GM21723 (cell line): ENCODE results near the gene VSIR.
A peak's percentile ranks its signal among the peaks of the same experiment; 100 is the strongest.

Source experiments
- ATAC-seq: cut with Tn5 transposase; IDR thresholded peaks from one replicate; pipeline ENCODE4 v1.9.1; 2021; ENCODE audit warnings: mild to moderate bottlenecking, moderate library complexity; ENCODE audit not compliant: unreplicated experiment

VSIR gene

DNA sequence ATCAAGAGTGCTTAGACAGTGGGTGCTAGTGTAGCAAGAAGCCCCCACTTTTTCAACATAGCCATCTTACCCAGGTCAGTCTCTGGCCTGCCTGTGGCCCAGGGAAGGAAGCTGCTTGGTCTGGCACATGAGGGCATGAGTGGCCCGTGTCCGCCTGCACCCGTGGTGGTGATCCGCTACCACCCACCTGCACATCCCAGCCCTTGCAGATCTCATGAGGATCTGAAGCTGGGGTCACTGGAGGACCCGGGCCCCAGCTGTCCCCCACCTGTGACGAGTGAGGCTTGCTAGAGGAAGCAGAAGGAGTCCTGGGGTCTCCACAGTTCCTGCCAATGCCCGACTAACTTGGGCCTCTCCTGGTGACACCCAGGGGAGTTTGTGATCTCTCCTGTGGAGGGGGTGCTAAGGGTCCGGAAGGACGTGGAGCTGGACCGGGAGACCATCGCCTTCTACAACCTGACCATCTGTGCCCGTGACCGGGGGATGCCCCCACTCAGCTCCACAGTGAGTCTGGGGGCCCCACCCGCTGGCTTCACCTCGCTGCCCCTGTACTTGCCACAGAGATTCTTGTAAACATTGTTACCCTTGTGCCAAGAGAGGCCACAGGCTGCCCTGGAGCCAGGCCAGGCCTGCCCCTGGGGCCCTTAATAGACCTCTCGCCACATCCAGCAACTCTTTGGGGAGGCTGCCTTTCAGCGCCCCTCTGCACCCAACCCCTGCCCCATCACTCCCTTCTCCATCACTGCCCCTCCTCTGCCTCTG lies 10.8 kb upstream of the VSIR start:
- no peak for ATAC-seq

DNA sequence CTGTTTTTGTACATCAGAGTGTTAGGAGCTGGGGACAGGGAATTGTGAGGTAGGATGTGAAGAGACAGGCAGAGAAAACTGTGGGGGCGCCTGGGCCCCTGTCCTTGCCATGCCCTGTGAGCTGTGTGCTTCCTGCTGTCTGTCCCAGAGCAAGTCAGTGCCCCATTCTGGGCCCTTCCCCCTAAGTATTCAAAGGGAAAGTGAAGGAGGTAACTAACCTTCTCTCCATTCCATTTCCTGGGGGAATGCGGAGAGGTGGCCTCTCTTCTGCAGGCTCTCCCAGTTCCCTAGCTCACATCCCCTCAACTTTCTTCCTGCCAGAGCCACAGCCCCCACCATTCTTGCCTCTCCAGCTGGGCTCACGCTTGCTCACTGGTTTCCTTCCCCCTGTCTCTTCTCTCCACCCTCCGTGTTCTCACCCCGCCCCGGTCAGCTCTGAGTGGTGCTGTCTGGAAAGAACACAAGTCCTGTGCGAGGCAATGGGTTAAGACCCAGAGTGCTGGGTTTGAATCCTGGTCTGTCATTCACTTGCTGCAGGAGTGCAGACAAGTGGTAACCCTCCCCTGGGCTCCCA lies 9.7 kb upstream of the VSIR start:
- ATAC-seq = no peak

DNA sequence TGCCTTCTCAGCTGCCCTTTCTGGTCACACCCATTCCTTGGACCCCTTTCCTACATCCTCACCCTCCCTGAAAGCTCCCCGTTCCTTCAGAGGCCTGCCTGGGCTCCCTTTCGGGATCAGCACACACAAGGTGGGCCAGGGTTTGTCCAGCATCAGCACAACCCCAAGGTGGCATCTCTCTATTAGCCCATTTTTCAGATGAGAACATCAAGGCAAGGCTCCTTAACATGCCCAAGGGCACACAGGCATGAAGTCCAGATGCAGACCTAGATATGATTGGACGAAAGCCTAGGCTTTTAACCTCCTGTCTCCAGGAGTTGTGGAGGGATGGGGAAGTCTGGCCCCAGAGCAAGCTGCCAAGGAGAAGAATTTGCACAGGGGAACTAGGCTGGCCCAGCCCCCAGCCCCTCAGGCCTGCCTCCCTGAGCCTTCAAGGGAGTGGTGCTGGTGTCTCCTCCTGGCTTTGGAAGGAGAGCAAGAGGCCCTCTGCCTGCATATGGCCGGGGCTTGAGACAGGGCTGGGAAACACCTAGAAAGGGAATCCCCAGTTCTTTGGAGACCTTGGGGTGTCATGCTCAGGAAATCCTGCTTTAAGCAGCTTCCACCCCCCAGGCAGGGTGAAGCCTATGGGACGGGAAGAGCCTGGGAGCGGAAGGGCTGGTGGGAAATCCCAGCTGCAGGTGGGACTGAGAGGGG lies 9.0 kb upstream of the VSIR start:
- ATAC-seq = no peak

DNA sequence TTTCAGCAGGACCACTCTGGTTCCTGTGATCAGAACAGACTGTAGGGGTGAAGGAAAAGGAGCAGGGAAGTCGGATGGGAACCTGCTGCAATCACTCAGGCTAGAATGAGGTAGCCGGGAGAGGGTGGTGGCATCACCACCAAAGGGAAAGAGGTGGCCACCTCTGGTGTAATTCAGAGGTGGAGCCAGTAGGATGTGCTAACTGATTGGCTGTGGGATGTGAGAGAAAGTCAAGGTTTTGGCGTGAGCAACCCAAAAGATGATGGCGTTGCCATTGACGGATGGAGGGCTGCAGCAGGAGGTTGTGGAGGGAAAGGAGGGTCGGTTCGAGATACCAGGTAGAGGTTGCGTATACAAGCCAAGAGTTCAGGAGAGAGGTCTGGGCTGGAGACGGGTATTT lies 7.4 kb upstream of the VSIR start:
- ATAC-seq = no peak

DNA sequence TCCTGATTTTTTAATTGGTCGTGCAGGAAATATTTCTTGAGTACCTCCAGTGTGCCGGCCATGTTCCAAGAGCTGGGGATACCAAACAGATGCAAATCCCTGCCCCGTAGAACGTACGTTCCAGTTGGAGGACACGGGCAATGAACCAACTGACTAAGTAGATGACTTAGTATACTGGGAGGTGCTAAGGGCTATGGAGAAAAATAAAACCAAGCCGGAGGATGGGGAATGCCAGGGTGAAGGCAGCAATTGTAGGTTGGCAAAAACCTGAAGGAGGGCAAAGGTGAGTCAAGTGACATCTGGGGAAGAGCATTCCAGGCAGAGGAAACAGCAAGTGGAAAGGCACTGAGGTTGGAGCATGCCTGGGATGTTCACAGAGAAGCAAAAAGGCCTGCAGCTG lies 6.8 kb upstream of the VSIR start:
- no peak for ATAC-seq

DNA sequence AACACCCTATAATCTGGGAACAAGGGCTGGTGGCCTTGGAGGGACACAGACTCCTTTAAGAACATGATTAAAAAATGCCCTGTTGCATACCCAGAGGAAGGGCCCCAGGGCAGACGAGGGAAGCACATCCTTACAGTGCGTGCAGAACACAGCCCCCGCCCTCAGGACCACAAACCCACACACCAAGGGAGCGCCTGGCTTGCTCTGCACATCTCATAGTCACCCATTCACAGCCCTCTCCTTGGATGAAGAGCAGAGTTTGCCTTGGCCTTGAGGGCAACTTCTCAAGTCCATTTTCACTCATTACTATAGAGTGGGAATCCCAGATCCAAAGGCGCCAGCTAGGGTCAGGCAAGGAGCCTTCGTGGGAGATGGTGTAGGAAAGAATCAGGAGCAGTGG lies 6.3 kb upstream of the VSIR start:
- no peak for ATAC-seq

DNA sequence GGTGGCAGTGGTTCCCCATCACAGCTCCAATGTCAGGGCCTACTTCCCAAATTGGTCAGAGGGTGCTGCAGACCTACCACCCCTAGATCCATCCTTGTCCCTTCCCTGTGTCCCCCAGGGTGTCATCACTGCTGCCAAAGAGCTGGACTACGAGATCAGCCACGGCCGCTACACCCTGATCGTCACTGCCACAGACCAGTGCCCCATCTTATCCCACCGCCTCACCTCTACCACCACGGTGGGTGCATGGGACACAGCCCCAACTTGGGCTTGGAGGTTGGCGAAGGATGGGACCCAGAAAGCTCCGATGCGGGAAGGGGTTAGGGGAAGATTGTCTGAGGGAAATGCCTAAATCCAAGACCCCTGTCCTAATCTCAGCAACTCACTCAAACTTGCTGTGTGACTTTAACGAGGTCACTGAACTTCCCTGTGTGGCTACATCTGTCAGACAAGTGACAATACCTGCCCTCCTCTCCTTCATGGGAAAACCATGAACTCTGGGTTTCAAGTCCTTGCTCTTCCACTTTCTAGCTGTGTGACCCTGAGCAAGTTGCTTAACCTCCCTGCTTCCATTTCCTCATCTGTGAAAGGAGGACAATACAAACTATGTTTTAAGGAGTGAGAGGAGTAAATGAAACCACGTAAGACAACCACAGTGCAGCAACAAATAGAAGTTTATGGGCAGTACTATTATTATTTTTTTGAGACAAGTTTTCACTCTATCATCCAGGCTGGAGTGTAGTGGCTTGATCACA lies 4.9 kb upstream of the VSIR start:
- ATAC-seq = no peak

DNA sequence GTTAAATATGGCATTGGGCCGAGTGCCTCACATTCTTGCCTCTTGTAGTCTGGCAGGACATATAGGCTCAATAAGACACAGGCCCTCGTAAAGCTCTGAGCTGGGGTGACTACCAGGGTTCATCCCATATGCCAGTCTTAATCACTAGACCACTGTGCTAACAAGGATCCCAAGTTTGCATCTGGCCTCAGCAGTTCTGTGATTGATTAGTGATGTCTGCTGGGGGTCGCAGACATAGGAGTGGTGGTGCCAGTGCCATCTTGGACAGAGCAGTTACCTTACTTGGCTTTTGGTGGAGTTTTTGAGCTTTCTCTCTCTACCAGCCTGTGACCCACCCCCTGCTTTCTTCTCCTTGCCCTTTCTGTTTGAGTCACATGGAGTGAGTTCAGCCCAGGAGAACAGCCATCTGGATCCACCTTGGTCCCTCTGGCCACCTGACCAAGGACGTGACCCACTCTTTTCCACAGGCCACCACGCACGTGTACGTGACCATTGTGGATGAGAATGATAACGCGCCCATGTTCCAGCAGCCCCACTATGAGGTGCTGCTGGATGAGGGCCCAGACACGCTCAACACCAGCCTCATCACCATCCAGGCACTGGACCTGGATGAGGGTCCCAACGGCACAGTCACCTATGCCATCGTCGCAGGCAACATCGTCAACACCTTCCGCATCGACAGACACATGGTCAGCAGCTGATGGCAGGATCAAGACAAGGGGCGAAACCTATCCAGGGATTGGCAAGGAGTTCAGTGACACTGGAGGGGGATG lies 4.1 kb upstream of the VSIR start:
- ATAC-seq = no peak

DNA sequence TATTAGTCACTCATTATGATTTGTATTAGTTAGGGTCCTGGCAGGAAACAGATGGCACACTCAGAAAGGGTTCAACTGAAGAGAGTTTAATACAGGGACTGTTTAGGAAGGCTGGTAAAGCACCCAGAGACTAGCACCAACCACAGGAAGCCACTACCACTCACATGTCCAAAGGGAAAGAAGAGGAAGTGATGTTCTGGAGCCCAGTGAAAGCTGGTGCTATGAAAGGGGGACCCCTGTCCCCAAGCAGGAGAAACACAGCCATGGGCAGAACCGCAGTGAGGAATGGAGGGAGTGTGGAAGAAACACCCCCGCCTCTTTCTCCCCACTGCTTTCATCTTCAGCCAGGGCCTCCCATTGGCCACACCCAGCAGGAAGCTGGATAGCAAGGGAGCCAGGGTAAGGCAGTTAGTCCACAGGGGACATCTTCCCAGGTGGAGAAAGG lies 3.2 kb upstream of the VSIR start:
- ATAC-seq = no peak

DNA sequence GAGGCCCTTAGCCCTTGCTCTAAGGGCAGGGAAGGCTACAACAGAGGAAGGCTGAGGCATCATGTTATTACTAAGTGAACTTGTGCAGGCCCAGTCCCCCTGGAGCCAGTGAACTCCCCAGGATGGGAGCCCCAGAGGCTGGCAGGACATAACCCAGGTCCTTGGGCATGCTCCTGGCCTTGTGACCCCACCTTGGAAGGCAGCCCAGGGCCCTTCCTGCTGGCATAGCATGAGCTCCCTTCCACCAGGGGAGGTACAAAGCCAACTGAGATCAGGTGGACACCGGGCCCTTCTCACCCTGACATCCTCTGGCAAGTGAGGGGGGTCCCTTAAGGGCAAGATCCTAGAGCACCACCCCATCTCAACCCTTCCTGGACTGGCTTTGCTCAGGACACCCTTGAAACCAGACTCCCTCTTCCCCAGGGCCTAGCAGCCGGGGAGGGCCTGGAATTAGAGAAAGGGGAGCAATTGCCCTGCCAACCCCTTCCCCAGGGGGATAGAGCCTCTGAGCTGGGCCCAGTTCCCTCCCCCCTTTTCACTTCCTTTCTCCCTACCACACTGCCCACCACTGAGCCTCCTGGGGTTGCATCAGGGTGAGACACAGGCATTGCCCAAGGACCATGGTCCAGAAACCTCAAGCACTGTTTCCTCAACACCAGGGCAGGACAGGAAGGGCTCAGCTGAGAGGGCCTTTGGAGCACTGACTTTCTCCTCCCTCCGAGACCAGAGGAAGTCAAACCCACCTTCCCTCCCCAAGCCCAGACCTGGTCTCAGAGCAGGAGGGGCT lies 1.8 kb upstream of the VSIR start:
- ATAC-seq = no peak

DNA sequence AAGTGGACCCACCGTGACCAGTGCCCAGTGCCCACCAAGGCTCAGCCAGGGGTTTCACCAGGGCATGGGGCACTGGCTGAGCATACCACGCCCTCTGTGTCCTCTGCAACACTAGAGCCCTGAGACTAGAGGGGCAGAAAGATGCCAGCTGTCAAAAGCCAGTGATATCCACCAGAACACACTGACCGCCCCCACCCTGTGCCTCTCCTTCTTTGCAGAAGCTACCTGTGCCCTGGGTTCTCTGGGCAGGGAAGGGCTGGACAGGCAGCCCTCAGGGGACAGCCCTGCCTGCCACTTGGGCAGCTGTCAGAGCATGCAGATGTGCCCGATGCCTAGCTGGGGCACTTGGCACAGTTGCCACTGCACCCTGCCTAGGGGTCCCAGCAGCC lies 494 bp downstream of the VSIR start:
- ATAC-seq = no peak

DNA sequence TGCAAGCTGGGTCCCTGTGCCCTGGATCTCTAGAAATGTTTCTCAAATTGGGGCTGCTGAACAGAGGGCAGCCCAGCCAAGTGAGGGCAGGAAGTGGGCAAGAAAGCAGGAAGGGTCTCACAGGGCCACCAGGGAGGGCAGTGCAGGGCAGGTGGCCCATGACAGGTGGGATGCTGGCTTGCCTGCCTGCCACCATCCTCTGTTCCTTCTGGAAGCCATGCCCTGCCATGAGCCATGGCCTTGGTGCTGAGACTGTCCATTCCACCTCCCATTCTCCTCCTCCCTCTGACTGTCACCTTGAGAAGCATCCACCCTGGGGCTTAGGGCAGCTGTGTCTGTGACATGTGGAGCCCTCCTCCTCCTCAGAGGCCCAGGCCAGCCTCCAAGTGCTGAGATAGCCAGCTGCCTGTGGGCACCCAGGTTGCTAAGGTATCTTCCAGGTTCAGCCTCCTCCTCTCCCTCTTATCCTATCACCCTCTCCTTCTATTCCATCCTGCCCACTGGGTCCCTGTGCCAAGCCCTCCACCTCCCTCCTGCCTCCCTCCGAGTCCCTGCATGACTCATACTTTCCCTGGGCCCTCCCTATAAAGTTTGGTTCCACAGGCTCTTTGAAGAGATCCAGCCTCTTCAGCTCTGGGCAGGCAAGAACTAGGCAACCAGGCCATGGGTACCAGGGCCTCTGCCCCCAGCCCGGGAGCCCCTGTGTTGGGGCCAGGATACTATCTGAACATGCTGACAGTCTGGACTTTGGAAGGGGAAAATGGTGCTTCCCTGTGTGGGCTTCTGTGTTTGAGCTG lies 1.3 kb downstream of the VSIR start:
- ATAC-seq = no peak

DNA sequence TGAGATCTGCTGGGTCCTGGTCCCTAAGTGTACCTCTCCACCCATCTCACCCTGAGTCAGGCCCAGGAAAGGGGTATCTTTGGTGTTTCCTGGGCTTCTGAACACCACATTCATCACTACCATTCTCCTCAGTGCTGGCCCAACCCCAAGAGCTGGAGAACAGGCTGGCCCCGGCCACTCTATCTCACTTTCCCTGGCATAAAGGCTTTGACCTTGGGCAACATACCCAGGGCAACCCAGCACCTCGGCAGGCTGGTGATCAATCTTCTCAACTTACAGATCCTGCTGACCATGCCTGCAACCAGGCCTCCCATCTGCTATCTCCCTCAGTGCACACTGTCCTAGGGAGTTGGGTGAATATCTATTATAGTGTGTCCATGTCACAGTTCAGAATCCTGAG lies 2.1 kb downstream of the VSIR start:
- no peak for ATAC-seq

DNA sequence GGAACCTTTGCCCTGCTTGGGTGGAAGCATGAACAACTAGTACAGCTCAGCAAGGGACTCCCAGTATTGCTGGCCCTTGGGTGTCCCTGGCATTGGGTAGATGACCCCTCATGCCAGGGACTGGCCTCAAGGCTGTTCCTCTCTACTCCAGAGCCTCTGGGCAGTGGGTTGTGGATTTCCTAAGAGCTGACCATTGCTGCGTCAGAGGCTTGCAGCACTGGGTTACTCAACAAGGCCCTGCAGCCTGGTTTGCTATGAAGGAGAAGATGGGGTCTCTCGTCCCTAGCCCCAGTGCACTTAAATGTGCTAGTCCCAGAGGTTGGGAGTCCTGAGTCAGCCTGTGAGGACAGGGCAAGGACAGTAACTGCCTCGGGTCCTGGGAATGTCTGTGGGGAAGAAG lies 2.5 kb downstream of the VSIR start:
- no peak for ATAC-seq

DNA sequence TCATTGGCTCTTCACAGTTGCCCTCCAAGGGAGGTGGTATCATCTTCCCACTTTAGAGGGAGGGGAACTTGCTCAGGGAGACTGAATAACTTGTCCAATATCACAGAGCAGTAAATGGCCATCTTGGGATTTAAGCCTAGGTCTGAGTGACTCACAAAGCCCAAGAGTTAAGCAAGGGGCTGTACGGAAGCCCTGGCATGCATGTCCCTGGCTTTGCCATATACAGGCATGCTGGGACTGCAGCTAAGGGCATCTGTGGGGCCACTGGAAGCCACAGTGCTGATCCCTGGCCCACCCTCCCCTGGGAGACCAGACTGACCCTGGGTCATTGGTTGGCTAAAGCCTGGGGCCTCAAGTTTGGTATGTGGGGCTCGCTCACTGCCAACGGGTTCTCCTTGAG lies 3.1 kb downstream of the VSIR start:
- no peak for ATAC-seq

DNA sequence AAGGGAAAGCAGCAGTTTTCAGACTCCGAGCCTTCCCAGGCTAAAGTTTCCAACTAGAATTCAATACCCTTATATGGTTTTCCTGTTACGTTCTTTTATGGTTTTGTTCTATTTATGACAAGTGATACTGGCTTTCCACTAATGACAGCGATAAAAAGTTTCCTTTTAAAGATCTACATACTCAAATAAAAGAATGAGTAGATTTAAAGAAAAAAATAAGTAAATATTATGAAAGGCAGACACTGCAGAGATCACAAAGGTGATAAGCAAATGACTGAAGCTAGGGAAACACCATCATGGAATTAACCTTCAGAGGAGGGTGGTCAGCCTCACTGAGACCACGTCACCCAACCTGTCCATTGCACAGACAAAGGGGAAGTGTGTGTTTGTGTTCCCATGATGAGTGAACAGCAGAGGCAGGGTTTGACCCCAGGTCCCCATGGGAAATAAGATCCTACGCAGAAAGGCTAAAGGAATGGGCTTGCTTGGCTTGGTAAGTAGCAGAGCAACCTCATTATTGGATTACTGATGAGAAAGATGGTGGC lies 4.0 kb downstream of the VSIR start:
- ATAC-seq = peak; percentile 37

DNA sequence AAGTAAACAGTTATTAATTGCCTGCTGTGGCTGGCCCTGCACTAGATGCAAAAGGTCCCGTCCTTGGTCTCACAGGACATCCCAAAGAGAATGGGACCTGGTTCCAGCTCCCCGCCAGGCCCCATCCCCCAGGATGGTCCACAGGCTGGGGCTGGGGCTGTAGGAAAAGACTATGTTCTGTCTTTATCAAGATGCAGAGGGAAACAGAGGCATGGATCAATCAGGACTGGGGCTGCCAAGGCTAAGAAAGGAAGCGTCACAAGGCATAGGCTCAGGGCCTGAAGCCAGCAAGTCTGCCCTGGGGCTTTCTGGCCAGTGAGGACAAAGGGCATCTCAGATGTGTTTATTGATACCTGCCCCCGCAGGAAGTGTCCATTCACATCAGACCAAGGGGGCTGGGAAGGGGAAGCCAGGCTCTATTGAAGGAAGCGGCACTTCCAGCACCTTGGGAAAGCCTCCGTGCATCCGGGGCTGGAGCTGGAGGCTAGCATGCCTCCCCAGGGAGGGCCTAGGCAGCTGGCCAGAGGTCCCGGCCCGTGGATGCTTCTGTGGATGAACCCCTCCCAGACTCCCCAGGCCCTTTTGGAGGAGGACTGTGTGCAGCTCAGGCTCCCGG lies 5.8 kb downstream of the VSIR start:
- no peak for ATAC-seq

DNA sequence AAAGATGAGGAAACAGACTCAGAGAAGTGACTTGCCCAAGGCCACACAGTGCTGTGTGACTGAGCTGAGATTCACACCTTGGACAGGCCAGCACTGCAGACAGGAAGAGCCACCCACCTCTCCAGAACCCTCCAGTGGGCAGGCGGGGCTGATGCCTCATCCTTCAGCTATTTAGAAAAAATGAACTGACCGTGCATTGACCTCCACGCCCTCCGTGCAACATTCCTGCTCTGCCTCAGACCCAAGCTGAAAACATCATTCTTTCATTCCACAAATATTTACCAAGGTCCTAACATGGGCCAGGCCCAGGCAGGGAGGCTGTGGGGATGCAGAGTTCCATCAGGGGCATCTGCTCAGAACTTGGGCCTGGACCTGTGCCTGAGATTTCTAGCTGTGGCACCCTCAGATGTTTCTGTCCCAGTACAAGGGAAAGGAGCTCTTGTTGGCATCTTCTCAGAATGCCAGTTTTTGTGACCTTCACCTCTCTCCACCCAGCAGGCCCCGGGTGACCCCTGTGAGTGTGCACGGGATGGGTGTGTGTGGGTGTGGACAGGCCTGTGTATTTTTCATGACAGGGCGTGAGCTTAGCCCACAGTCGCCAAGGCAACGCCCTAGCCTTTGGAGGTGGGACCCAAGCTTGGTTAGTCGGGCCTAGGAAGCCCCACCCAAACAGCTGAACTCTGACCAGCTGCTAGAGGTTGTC lies 6.5 kb downstream of the VSIR start:
- ATAC-seq = no peak
